Stimulated activated CD8-positive, alpha-beta memory T cell treated with anti-CD3 and anti-CD28 coated beads, Interleukin-12 subunit alpha, Interleukin-12 subunit beta, amount 100 ng/mL, for 4 hours (primary cell): ENCODE results near the gene CACNG4.
"Not testable (repeated sequence)": the region's sequence is repeated elsewhere in the genome, so short reads cannot be mapped to it uniquely, and the experiment has no call there.

Experiments
- DNase-seq: peaks from one replicate; pipeline ENCODE4 v3.0.0-alpha.2; 2020; ENCODE audit warnings: low read depth

CACNG4 gene

GRCh38 chr17:66964930-66965800, 658 bp downstream of the CACNG4 start:
- no peak for DNase-seq

GRCh38 chr17:66965801-66966262, 1.3 kb downstream of the CACNG4 start:
- DNase-seq = no peak

GRCh38 chr17:66966298-66966697, 1.8 kb downstream of the CACNG4 start:
- DNase-seq = no peak

- no peak for DNase-seq
These were observed 2.4 kb downstream of the CACNG4 start for GRCh38 chr17:66966704-66967418.

- DNase-seq = no peak
These were observed 3.5 kb downstream of the CACNG4 start for GRCh38 chr17:66967837-66968543.

- no peak for DNase-seq
These were observed 4.4 kb downstream of the CACNG4 start for GRCh38 chr17:66968916-66969315.

- no peak for DNase-seq
These were observed 5.6 kb downstream of the CACNG4 start for GRCh38 chr17:66970140-66970539.

GRCh38 chr17:66970797-66971196, 6.3 kb downstream of the CACNG4 start:
- DNase-seq = no peak

- DNase-seq = no peak
These were observed 6.8 kb downstream of the CACNG4 start for GRCh38 chr17:66971264-66971663.

- DNase-seq = no peak
These were observed 7.4 kb downstream of the CACNG4 start for GRCh38 chr17:66971730-66972441.

- not testable (repeated sequence) for DNase-seq
These were observed 7.9 kb downstream of the CACNG4 start for GRCh38 chr17:66972442-66972830.

GRCh38 chr17:66975188-66975587, 10.7 kb downstream of the CACNG4 start:
- no peak for DNase-seq

GRCh38 chr17:66975614-66976378, 11.3 kb downstream of the CACNG4 start:
- DNase-seq = no peak

GRCh38 chr17:66976379-66976663, 11.8 kb downstream of the CACNG4 start:
- DNase-seq = no peak

GRCh38 chr17:66976781-66977201, 12.3 kb downstream of the CACNG4 start:
- no peak for DNase-seq

- no peak for DNase-seq
These were observed 14.1 kb downstream of the CACNG4 start for GRCh38 chr17:66978514-66979061.

- DNase-seq = no peak
These were observed 16.4 kb downstream of the CACNG4 start for GRCh38 chr17:66980896-66981295.

- DNase-seq = no peak
These were observed 17.5 kb downstream of the CACNG4 start for GRCh38 chr17:66981983-66982508.

GRCh38 chr17:66983414-66984021, 19.0 kb downstream of the CACNG4 start:
- DNase-seq = no peak

GRCh38 chr17:66984730-66985129, 20.2 kb downstream of the CACNG4 start:
- no peak for DNase-seq
